H7 (cell line): Measurements from ENCODE around the gene NEK8. TPM values are rescaled to one million over a fixed set of nuclear protein-coding genes. Genes with fewer than 3 reads are reported as not detected.
A peak's percentile ranks its signal among the peaks of the same experiment; 100 is the strongest.
"Not testable (repeated sequence)": the region's sequence is repeated elsewhere in the genome, so short reads cannot be mapped to it uniquely, and the experiment has no call there.

Experiments
- DNase-seq: peaks from one replicate; pipeline ENCODE4 v3.0.0; 2012
- H3K27me3 ChIP-seq: 2 replicates; pipeline ENCODE4 v1.6.0; 2011; ENCODE audit warnings: mild to moderate bottlenecking, low read length; ENCODE audit not compliant: control insufficient read depth, insufficient read depth
- H3K36me3 ChIP-seq: replicated peaks from 2 replicates; pipeline ENCODE4 v1.5.1; 2011; ENCODE audit warnings: low read length; ENCODE audit not compliant: control insufficient read depth, insufficient read depth
- H3K4me3 ChIP-seq: 2 replicates; pipeline ENCODE4 v1.5.1; 2011; ENCODE audit warnings: low read depth, mild to moderate bottlenecking, control low read depth, low read length, moderate library complexity; ENCODE audit not compliant: insufficient read depth
- total RNA-seq: library from RNA; depleted of rRNA; stranded (reverse); fragments of >200 nt; shearing (Covaris generic); gene quantifications from 2 replicates; pipeline ENCODE4 v1.2.3, GENCODE V29; 2014

The NEK8 gene
- total RNA-seq, 1 experiment from 2014 or later: 10.9 TPM

- Histone ChIP-seq H3K4me3 (peak within 1 kb of the TSS; percentile 87), H3K27me3 (no peaks in the 10 kb centered on the region), H3K36me3 (peaks cover 32% of the 10 kb centered on the region)
- peak; percentile 96 for DNase-seq
Observed at GRCh38 chr17:28717578-28718332, 10.8 kb upstream of the NEK8 start, which contains the start of gene RAB34. Gene RAB34, minus strand, starts transcription at chr17:28717868. Its CDS starts 602 bp downstream, at chr17:28717266.

GRCh38 chr17:28718333-28719020 lies 10.1 kb upstream of the NEK8 start:
- Histone ChIP-seq H3K4me3 (peak overlapping the region; percentile 87), H3K27me3 (no peaks in the 10 kb centered on the region), H3K36me3 (peaks cover 39% of the 10 kb centered on the region)
- no peak for DNase-seq

DNA sequence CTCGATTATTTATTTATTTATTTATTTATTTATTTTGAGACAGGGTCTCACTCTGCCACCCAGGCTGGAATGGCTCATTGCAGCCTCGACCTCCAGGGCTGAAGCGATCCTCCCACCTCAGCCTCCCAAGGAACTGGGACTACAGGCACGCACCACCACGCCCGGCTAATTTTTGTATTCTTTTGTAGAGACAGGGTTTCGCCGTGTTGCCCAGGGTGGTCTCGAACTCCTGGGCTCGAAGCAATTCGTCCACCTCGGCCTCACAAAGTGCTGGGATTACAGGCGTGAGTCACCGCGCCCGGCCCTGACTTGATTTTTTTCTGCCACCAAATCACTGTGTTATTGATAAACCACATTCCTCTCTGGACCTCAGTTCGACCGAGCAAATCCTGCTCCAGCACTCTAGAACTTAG lies 9.6 kb upstream of the NEK8 start:
- DNase-seq: no peak
- no peaks in the 10 kb centered on the region for H3K27me3 ChIP-seq
- H3K36me3 ChIP-seq: peaks cover 43% of the 10 kb centered on the region
- peak overlapping the region; percentile 42 for H3K4me3 ChIP-seq

GRCh38 chr17:28720247-28720996 lies 8.2 kb upstream of the NEK8 start:
- Histone ChIP-seq H3K4me3 (peak overlapping the region; percentile 94), H3K27me3 (no peaks in the 10 kb centered on the region), H3K36me3 (peaks cover 37% of the 10 kb centered on the region)
- DNase-seq: no peak

DNA sequence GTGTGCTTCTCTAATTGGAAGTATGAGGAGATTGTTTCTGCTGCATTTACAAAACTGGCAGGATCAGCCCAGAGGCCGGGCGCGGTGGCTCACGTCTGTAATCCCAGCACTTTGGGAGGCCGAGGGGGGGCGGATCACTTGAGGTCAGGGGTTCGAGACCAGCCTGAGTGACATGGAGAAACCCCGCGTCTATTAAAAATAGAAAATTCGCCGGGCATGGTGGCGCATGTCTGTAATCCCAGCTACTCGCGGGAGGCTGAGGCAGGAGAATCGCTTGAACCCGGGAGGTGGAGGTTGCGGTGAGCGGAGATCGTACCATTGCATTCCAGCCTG lies 7.6 kb upstream of the NEK8 start:
- peak overlapping the region; percentile 94 for H3K4me3 ChIP-seq
- H3K27me3 ChIP-seq, DNase-seq: not testable (repeated sequence)
- peaks cover 34% of the 10 kb centered on the region for H3K36me3 ChIP-seq

- H3K4me3 ChIP-seq: no peak overlapping the region
- no peak for DNase-seq
- H3K36me3 ChIP-seq: peaks cover 34% of the 10 kb centered on the region
- H3K27me3 ChIP-seq: no peaks in the 10 kb centered on the region
Observed at GRCh38 chr17:28722417-28723158, 6.0 kb upstream of the NEK8 start.

- Histone ChIP-seq H3K27me3 (no peaks in the 10 kb centered on the region), H3K4me3 (no peak overlapping the region), H3K36me3 (peaks cover 34% of the 10 kb centered on the region)
- no peak for DNase-seq
Observed at GRCh38 chr17:28723159-28723835, 5.3 kb upstream of the NEK8 start.

GRCh38 chr17:28723836-28724499 lies 4.6 kb upstream of the NEK8 start:
- DNase-seq, H3K27me3 ChIP-seq, H3K4me3 ChIP-seq: not testable (repeated sequence)
- peaks cover 34% of the 10 kb centered on the region for H3K36me3 ChIP-seq

DNA sequence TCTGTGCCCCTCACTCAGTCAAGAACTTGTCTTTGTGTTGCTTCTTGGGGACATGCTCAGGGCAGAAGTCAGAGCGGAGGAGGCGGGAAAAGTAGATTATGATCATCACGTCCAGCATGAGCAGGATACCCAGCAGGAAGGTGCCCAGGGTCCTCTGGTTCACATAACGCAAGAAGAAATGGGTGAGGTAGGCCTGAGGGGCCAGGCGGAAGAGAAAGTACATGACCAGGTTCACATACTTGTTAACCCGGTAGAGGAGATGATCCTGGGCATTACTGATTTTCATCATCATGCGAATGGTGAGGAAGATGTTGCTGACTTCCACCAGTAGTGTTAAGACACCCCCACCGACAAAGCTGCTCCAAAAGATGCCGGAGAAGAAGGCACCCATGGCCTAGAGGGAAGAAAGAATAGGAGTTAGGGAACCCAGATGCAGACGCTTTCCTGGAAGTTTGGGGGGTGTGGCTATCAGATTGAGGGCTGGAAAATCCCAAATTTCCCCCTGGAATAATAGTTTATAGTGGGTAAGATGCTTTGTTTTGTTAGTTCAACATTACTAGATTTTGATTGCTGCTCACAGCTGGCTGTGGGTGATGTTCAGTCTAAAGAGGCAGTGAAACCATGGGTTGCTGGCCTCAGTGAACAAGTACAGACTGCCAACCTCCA lies 4.0 kb upstream of the NEK8 start:
- H3K4me3 ChIP-seq: peak overlapping the region; percentile 82
- no peaks in the 10 kb centered on the region for H3K27me3 ChIP-seq
- no peak for DNase-seq
- H3K36me3 ChIP-seq: peaks cover 34% of the 10 kb centered on the region

- peak overlapping the region; percentile 82 for H3K4me3 ChIP-seq
- DNase-seq: peak; percentile 54
- H3K36me3 ChIP-seq: peaks cover 34% of the 10 kb centered on the region
- no peaks in the 10 kb centered on the region for H3K27me3 ChIP-seq
Observed at GRCh38 chr17:28725166-28725659, 3.4 kb upstream of the NEK8 start.

DNA sequence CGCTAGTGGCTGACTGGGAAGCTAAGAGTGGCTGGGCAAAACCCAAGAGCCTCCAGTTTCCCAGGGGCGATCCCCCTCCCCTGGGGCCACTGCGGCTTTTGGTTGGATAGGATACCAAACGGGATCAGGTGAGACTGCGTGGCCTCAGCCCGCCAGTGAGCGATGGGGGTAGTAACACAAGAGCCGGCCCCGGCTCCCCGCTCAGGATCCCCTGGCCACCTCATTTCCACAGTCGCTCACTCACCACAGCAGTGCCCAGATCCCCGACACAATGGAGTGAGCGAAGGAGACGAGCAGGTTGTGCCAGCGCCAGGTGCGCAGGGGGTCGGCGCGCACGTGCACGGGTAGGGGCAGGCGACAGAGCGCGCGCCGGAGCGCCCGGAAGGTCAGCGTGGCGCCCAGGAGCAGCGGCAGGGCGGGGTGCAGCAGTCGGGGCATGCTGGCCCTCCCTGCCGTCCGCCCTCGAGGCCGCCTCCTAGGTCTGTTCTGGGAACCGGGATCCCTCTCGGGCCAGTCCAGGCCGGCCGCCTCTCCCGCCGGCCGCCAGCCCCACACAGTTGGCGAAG lies 2.8 kb upstream of the NEK8 start:
- Histone ChIP-seq H3K4me3 (peak overlapping the region; percentile 82), H3K36me3 (peaks cover 34% of the 10 kb centered on the region), H3K27me3 (no peaks in the 10 kb centered on the region)
- DNase-seq: no peak

DNA sequence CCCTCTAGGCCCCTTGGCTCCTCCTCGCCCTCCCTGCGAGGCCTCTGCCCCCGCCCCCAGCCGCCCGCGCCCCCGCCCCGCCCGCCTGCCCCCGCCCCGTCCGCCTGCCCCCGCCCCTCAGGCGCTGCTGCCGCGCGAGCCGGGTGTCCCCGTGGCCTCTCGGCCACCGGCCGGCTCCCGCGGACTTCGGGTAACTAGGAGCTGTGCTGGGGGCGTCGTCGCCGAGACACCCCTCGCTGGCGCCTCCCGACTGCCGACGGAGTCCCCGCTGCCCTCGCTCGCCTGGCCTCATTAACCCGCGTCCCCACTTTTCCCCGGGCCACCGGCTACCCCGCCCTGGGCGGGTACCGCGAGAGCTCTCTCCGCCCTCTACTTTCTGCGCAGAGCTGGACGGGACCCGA lies 2.4 kb upstream of the NEK8 start, which contains the start of gene TLCD1:
Gene TLCD1, minus strand, starts transcription at position 8 of the 401 bp plus-strand sequence. CDS start 136 bp downstream, outside the sequence.
- H3K36me3 ChIP-seq: peaks cover 30% of the 10 kb centered on the region
- peak; percentile 96 for DNase-seq
- peak within 1 kb of the TSS; percentile 90 for H3K4me3 ChIP-seq
- no peaks in the 10 kb centered on the region for H3K27me3 ChIP-seq
